HG02623 (cell line): ENCODE data around the gene B4GALT3.

Source experiments
- ATAC-seq: cut with Tn5 transposase; IDR thresholded peaks from one replicate; pipeline ENCODE4 v1.9.1; 2021; ENCODE audit warnings: moderate library complexity; ENCODE audit not compliant: unreplicated experiment

The B4GALT3 gene

GRCh38 chr1:161206411-161207140 lies 29.3 kb upstream of the B4GALT3 start:
- ATAC-seq = no peak

- ATAC-seq = peak; percentile 92
Observed at GRCh38 chr1:161201836-161202712, 24.8 kb upstream of the B4GALT3 start, which contains the start of gene NDUFS2. NDUFS2 (plus strand) TSS chr1:161202367; CDS start chr1:161202386, 19 bp downstream.

- no peak for ATAC-seq
Observed at GRCh38 chr1:161200992-161201835, 23.9 kb upstream of the B4GALT3 start.

- ATAC-seq = no peak
Observed at GRCh38 chr1:161200421-161200991, 23.2 kb upstream of the B4GALT3 start.

- no peak for ATAC-seq
Observed at GRCh38 chr1:161199506-161200139, 22.3 kb upstream of the B4GALT3 start.

GRCh38 chr1:161198897-161199431 lies 21.7 kb upstream of the B4GALT3 start, which contains the start of gene ADAMTS4:
ADAMTS4 (minus strand) TSS chr1:161199054; CDS start chr1:161198627, 427 bp downstream.
- no peak for ATAC-seq

GRCh38 chr1:161198194-161198896 lies 21.0 kb upstream of the B4GALT3 start:
- no peak for ATAC-seq

- no peak for ATAC-seq
Observed at GRCh38 chr1:161197560-161198193, 20.4 kb upstream of the B4GALT3 start.

GRCh38 chr1:161196521-161197451 lies 19.5 kb upstream of the B4GALT3 start:
- no peak for ATAC-seq

- no peak for ATAC-seq
Observed at GRCh38 chr1:161196111-161196510, 18.8 kb upstream of the B4GALT3 start.

GRCh38 chr1:161195171-161195570 lies 17.9 kb upstream of the B4GALT3 start:
- ATAC-seq = no peak

GRCh38 chr1:161193561-161194235 lies 16.4 kb upstream of the B4GALT3 start:
- no peak for ATAC-seq

GRCh38 chr1:161192476-161193465 lies 15.5 kb upstream of the B4GALT3 start:
- ATAC-seq = no peak

- ATAC-seq = no peak
Observed at GRCh38 chr1:161191971-161192370, 14.7 kb upstream of the B4GALT3 start.

- ATAC-seq = no peak
Observed at GRCh38 chr1:161190962-161191521, 13.7 kb upstream of the B4GALT3 start.

GRCh38 chr1:161189036-161189435 lies 11.7 kb upstream of the B4GALT3 start:
- no peak for ATAC-seq
